H1 (cell line): ENCODE measurements around the gene MCF2L2. TPM values are rescaled to one million over a fixed set of nuclear protein-coding genes. Genes with fewer than 3 reads are reported as not detected.
A peak's percentile ranks its signal among the peaks of the same experiment; 100 is the strongest.
"Not testable (repeated sequence)": the region's sequence is repeated elsewhere in the genome, so short reads cannot be mapped to it uniquely, and the experiment has no call there.

Source experiments
- CTCF ChIA-PET: fragments of 300-600 bp; sonication (Branson Sonifier 250); formaldehyde crosslinking; loops from one replicate; lab custom pipeline; 2021; ENCODE audit not compliant: partially characterized antibody; lab: Charles Lee
- POLR2A ChIA-PET: fragments of 300-600 bp; sonication (Branson Sonifier 250); formaldehyde crosslinking; loops from one replicate; lab custom pipeline; 2021; ENCODE audit warnings: inconsistent platforms; ENCODE audit not compliant: partially characterized antibody; lab: Charles Lee
- DNase-seq, 2 experiments: peaks; one replicate each; pipeline versions ENCODE4 v3.0.0 to v3.0.0-alpha.2; 2010 to 2022; ENCODE audit warnings: low spot score in 2 of 2, low read depth in 1 of 2, mixed read lengths in 1 of 2
- FAIRE-seq: peaks from 2 replicates; lab custom pipeline; 2011; peaks lifted over from hg19 to GRCh38; lab: Jason Lieb, UNC
- H2AFZ ChIP-seq: 2 replicates; pipeline ENCODE4 v1.8.1; 2012; ENCODE audit warnings: low read length, inconsistent platforms
- H2AK5ac ChIP-seq: 2 replicates; pipeline ENCODE4 v1.6.1; 2013; ENCODE audit warnings: low read depth, low read length
- H2BK120ac ChIP-seq: replicated peaks from 2 replicates; pipeline ENCODE3; 2013; ENCODE audit warnings: low read depth, low read length, inconsistent platforms
- H2BK12ac ChIP-seq: 2 replicates; pipeline ENCODE4 v1.6.1; 2013; ENCODE audit warnings: low read depth, low read length
- H2BK15ac ChIP-seq: 2 replicates; pipeline ENCODE4 v1.6.1; 2013; ENCODE audit warnings: low read length
- H2BK20ac ChIP-seq: 2 replicates; pipeline ENCODE4 v1.6.1; 2013; ENCODE audit warnings: low read length
- H2BK5ac ChIP-seq: 2 replicates; pipeline ENCODE4 v1.6.1; 2013; ENCODE audit warnings: low read depth, low read length
- H3K14ac ChIP-seq: 2 replicates; pipeline ENCODE4 v1.6.1; 2013; ENCODE audit warnings: inconsistent platforms; ENCODE audit not compliant: insufficient read length
- H3K18ac ChIP-seq: 2 replicates; pipeline ENCODE4 v1.6.1; 2013; ENCODE audit warnings: low read length; ENCODE audit errors: extremely low read depth
- H3K23ac ChIP-seq: 2 replicates; pipeline ENCODE4 v1.6.1; 2013; ENCODE audit warnings: inconsistent platforms; ENCODE audit not compliant: insufficient read length
- H3K23me2 ChIP-seq: 2 replicates; pipeline ENCODE4 v1.6.1; 2013; ENCODE audit warnings: low read depth, low read length
- H3K27ac ChIP-seq: 2 replicates; pipeline ENCODE4 v1.6.1; 2011; ENCODE audit warnings: low read depth, low read length, inconsistent platforms
- H3K27me3 ChIP-seq, 4 experiments: replicated peaks in 1 of 4; 1 replicate in 1 of 4; 2 replicates in 3 of 4; pipeline versions ENCODE4 v1.6.1 to v1.8.1; 2011 to 2013; ENCODE audit warnings: low read length in 3 of 4, mild to moderate bottlenecking in 3 of 4, inconsistent platforms in 2 of 4, mixed read lengths in 2 of 4, moderate library complexity in 1 of 4; ENCODE audit not compliant: control insufficient read depth in 3 of 4, insufficient read depth in 3 of 4; ENCODE audit errors: extremely low read depth in 1 of 4
- H3K36me3 ChIP-seq, 4 experiments: 2 replicates each; pipeline versions ENCODE4 v1.6.1 to v1.8.1; 2011 to 2013; ENCODE audit warnings: mild to moderate bottlenecking in 4 of 4, low read length in 3 of 4, moderate library complexity in 2 of 4, control low read depth in 1 of 4, inconsistent platforms in 1 of 4; ENCODE audit not compliant: insufficient read depth in 4 of 4, control insufficient read depth in 2 of 4
- H3K4ac ChIP-seq: replicated peaks from 2 replicates; pipeline ENCODE3; 2013; ENCODE audit warnings: low read length, low read depth, mixed read lengths, inconsistent platforms; ENCODE audit not compliant: insufficient read length
- H3K4me1 ChIP-seq, 4 experiments: replicated peaks in 1 of 4; 1 replicate in 1 of 4; 2 replicates in 3 of 4; pipeline versions ENCODE4 v1.6.1 to v1.8.1; 2011 to 2013; ENCODE audit warnings: low read length in 3 of 4, inconsistent platforms in 2 of 4, mixed read lengths in 1 of 4; ENCODE audit not compliant: insufficient read depth in 4 of 4, control insufficient read depth in 3 of 4
- H3K4me2 ChIP-seq, 2 experiments: 2 replicates each; pipeline versions ENCODE4 v1.6.1 to v1.8.1; 2011 to 2013; ENCODE audit warnings: low read depth in 2 of 2, low read length in 2 of 2, control low read depth in 1 of 2, inconsistent platforms in 1 of 2, mild to moderate bottlenecking in 1 of 2; ENCODE audit not compliant: insufficient read depth in 1 of 2
- H3K4me3 ChIP-seq, 4 experiments: fragments of 200-600, 300-600 bp in 1 of 4; sonication (generic), shearing (Covaris generic), sonication (Bioruptor Twin) in 1 of 4; 2 replicates each; pipeline versions ENCODE4 v1.5.1 to v1.8.1; 2011 to 2016; ENCODE audit warnings: low read length in 4 of 4, low read depth in 3 of 4, control low read depth in 2 of 4, inconsistent platforms in 2 of 4, mild to moderate bottlenecking in 2 of 4, mixed read lengths in 1 of 4, moderate library complexity in 1 of 4; ENCODE audit not compliant: insufficient read depth in 2 of 4; ENCODE audit errors: extremely low read depth in 1 of 4
- H3K56ac ChIP-seq: replicated peaks from 2 replicates; pipeline ENCODE3; 2013; ENCODE audit warnings: low read depth, mild to moderate bottlenecking, mixed read lengths, low read length, inconsistent platforms; ENCODE audit not compliant: insufficient read length
- H3K79me1 ChIP-seq: 2 replicates; pipeline ENCODE4 v1.6.1; 2013; ENCODE audit warnings: low read depth, low read length, control low read depth
- H3K79me2 ChIP-seq, 2 experiments: 2 replicates each; pipeline versions ENCODE4 v1.6.1 to v1.8.1; 2012 to 2013; ENCODE audit warnings: low read length in 2 of 2, mild to moderate bottlenecking in 2 of 2, inconsistent platforms in 1 of 2; ENCODE audit not compliant: insufficient read depth in 2 of 2, control insufficient read depth in 1 of 2
- H3K9ac ChIP-seq, 4 experiments: replicated peaks in 1 of 4; 1 replicate in 1 of 4; 2 replicates in 3 of 4; pipeline versions ENCODE4 v1.6.1 to v1.8.1; 2011 to 2013; ENCODE audit warnings: low read depth in 3 of 4, low read length in 3 of 4, control low read depth in 2 of 4, mild to moderate bottlenecking in 2 of 4, moderate library complexity in 2 of 4, inconsistent platforms in 1 of 4; ENCODE audit errors: extremely low read depth in 1 of 4
- H3K9me3 ChIP-seq, 2 experiments: 2 replicates each; pipeline versions ENCODE4 v1.6.1 to v1.8.1; 2012 to 2013; ENCODE audit warnings: mild to moderate bottlenecking in 2 of 2, moderate library complexity in 2 of 2, control low read depth in 1 of 2, inconsistent platforms in 1 of 2, low read depth in 1 of 2, low read length in 1 of 2, mixed read lengths in 1 of 2; ENCODE audit not compliant: insufficient read depth in 2 of 2
- H4K20me1 ChIP-seq, 2 experiments: replicated peaks in 1 of 2; 2 replicates each; pipeline versions ENCODE3 to v1.8.1; 2011 to 2013; ENCODE audit warnings: inconsistent platforms in 2 of 2, low read length in 2 of 2, mild to moderate bottlenecking in 1 of 2; ENCODE audit not compliant: insufficient read depth in 2 of 2, control insufficient read depth in 1 of 2
- H4K5ac ChIP-seq: 2 replicates; pipeline ENCODE4 v1.6.1; 2013; ENCODE audit warnings: low read length, low read depth, mixed read lengths, inconsistent platforms; ENCODE audit not compliant: insufficient read length
- H4K8ac ChIP-seq: 2 replicates; pipeline ENCODE4 v1.8.0; 2013; ENCODE audit warnings: mild to moderate bottlenecking, moderate library complexity, low read length, inconsistent platforms; ENCODE audit not compliant: insufficient read depth; ENCODE audit errors: extremely low read depth
- H4K91ac ChIP-seq: replicated peaks from 2 replicates; pipeline ENCODE3; 2013; ENCODE audit warnings: low read length, mixed read lengths, inconsistent platforms; ENCODE audit not compliant: insufficient read length
- EZH2 ChIP-seq: fragments of 200-600 bp; sonication (generic); IDR thresholded peaks from 2 replicates; pipeline ENCODE4 v1.7.1; 2012; ENCODE audit warnings: low read depth, mild to moderate bottlenecking, moderate library complexity, low read length, inconsistent platforms; ENCODE audit not compliant: severe bottlenecking
- SUZ12 ChIP-seq: fragments of 200-600 bp; sonication (generic); IDR thresholded peaks from 2 replicates; pipeline ENCODE4 v1.6.1; 2012; ENCODE audit warnings: mild to moderate bottlenecking, inconsistent platforms, low read length, moderate library complexity, mixed read lengths
- WGBS, 2 experiments: shearing (Covaris generic) in 1 of 2; methylation state at CpG; one replicate each; pipeline versions ENCODE4 v1.1.6 to v1.1.7; 2013 to 2015; ENCODE audit warnings: low lambda C conversion rate in 2 of 2, mixed read lengths in 2 of 2, inconsistent platforms in 1 of 2, low coverage in 1 of 2, missing lambda C conversion rate in 1 of 2; ENCODE audit not compliant: insufficient replicate concordance in 2 of 2, insufficient coverage in 1 of 2, insufficient read length in 1 of 2; ENCODE audit errors: extremely low coverage in 1 of 2, missing lambda C conversion rate in 1 of 2; 5-methylcytosine and 5-hydroxymethylcytosine counted together
- polyA plus RNA-seq, 7 experiments: library from polyadenylated mRNA; depleted of rRNA in 3 of 7; stranded (reverse) in 5 of 7; unstranded in 2 of 7; fragments of >200 nt in 5 of 7; fragments of 200-250 nt in 2 of 7; gene quantifications; 1 replicate in 5 of 7; 2 replicates in 1 of 7; 4 replicates in 1 of 7; pipeline versions ENCODE4 v1.2.1 to v1.2.3, GENCODE V29; 2011 to 2013; ENCODE audit warnings: missing spikeins in 2 of 7, mixed read lengths in 2 of 7
- total RNA-seq: library from RNA; stranded (reverse); fragmentation: NEBNext Ultra II Directional; extraction: Animal tissue kit (Norgen Biotek cat#: 25700); gene quantifications from 2 replicates; pipeline ENCODE4 v1.2.1, GENCODE V29; 2021

MCF2L2 gene
- total and polyA plus RNA-seq, 2 of the 8 experiments (the other 6 are each of a cell fraction or from before 2014, with no cell fraction given): 4.1 to 13.7 TPM

DNA sequence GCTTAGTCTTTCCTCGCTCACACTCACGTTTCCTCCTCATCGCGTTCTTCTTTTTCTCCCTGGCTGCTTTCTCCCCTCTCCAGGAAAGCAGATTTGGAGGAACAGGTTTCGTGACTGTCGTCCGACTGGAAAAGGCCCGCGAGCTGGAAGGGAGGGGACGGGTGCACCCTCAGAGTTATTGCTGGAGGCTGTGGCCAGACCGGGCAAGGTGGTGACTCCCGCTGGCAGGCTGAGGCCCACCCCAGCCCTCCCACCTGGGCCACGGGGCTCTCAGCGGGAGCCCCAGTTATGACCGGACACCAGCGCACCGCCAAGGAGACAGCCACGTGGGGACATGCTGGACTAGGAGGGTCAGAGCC is 248.9 kb downstream of the MCF2L2 start:
- H3K4me1 ChIP-seq, H3K14ac ChIP-seq, H2BK15ac ChIP-seq, H3K18ac ChIP-seq, H4K5ac ChIP-seq, H2BK5ac ChIP-seq, DNase-seq, H3K79me1 ChIP-seq, H4K8ac ChIP-seq, H2BK120ac ChIP-seq, H2BK20ac ChIP-seq, H3K9ac ChIP-seq, H3K36me3 ChIP-seq, H3K23ac ChIP-seq, H3K9me3 ChIP-seq, H3K23me2 ChIP-seq, H3K4ac ChIP-seq, H2AK5ac ChIP-seq, H4K91ac ChIP-seq, FAIRE-seq, H3K79me2 ChIP-seq, H3K27ac ChIP-seq, H4K20me1 ChIP-seq, H2BK12ac ChIP-seq: not testable (repeated sequence)
- ChIA-PET POLR2A (interaction anchor here (1.5 to 1.6 kb wide), 2 partner anchors 74 to 203 kb away, joined by 3 to 5 read pairs; partner anchors contain the start of gene B3GNT5), CTCF (interaction anchor here (0.6 to 4.0 kb wide), 16 partner anchors 8 to 1215 kb away, joined by 3 to 27 read pairs (median 4); partner anchors contain the start of gene LAMP3)
- 22% methylated on average over 6 of the region's 18 CpGs; no CpG with 5 or more reads in 1 of the 2 experiments for WGBS, 2 experiments
- Histone ChIP-seq H3K4me3 (peak overlapping the region; percentile 43 to 66 (median 56)), H3K4me2 (peak overlapping the region; percentile 49 to 99), H3K56ac (peak overlapping the region; percentile 37), H2AFZ (0 out of 2 replicates have a peak overlapping the region, but pooled peaks have one; percentile 42), H3K27me3 (peaks cover 0 to 25% (median 20%) of the 10 kb centered on the region in 4 experiments; a peak in 6 of 7 replicates)
- peak; percentile 31 for TF ChIP-seq EZH2
- TF ChIP-seq SUZ12: peak; percentile 55; the same call in 1 of the 2 replicates
